HG03039 (cell line): ENCODE results near the gene MXD3.
"Not testable (repeated sequence)": the region's sequence is repeated elsewhere in the genome, so short reads cannot be mapped to it uniquely, and the experiment has no call there.

Source experiments
- ATAC-seq: cut with Tn5 transposase; IDR thresholded peaks from one replicate; pipeline ENCODE4 v1.9.1; 2021; ENCODE audit warnings: mild to moderate bottlenecking, moderate library complexity; ENCODE audit not compliant: unreplicated experiment

The MXD3 gene

DNA sequence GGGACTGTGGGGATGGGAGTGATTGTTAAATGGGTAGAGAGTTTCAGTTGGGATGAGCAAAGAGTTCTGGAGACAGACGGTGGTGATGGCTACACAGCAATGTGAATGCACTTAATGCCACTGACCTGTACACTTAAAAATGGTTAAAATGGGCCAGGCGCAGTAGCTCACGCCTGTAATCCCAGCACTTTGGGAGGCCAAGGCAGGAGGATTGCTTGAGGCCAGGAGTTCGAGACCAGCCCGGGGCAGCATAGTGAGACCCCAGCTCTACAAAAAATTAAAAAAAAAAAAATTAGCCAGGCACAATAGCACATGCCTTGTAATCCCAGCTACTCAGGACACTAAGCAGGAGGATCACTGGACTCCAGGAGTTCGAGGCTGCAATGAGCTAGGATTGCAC, 32.1 kb upstream of the MXD3 start:
- ATAC-seq: no peak

DNA sequence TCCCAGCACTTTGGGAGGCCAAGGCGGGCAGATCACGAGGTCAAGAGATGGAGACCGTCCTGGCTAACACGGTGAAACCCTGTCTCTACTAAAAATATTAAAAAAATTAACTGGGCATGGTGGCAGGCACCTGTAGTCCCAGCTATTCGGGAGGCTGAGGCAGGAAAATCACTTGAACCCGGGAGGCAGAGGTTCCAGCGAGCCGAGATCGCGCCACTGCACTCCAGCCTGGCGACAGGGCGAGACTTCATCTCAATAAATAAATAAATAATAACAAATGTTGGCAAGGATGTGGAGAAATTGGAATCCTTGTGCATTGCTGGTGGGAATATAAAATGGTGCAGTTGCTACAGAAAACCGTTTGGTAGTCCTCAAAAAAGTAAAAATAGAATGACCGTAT, 31.3 kb upstream of the MXD3 start:
- ATAC-seq: not testable (repeated sequence)

DNA sequence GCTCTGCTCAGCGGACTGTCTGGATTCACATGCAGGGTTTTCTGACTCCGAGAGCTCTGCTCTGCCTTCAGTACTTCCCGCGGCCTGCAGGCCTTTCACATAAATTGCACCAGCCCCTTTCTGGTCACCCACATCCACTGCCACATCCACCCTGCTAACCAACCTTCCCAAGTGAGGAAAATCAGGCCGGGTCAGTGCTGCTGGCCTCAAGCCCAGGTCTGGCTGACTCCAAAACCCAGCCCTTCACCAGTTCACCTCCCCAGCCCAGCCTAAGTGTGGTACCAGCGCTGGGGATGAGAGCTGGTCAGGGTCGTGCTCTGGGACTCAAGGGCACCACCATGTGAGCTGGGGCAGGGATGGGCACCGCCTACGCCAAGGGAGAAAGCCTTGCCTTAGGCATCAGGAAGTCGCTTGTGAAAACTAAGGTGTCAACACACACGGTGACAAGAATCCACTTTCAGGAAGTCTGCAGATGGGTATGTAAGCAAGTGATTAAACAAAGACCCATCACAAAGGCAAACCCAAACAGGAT, 27.5 kb upstream of the MXD3 start:
- ATAC-seq: no peak

DNA sequence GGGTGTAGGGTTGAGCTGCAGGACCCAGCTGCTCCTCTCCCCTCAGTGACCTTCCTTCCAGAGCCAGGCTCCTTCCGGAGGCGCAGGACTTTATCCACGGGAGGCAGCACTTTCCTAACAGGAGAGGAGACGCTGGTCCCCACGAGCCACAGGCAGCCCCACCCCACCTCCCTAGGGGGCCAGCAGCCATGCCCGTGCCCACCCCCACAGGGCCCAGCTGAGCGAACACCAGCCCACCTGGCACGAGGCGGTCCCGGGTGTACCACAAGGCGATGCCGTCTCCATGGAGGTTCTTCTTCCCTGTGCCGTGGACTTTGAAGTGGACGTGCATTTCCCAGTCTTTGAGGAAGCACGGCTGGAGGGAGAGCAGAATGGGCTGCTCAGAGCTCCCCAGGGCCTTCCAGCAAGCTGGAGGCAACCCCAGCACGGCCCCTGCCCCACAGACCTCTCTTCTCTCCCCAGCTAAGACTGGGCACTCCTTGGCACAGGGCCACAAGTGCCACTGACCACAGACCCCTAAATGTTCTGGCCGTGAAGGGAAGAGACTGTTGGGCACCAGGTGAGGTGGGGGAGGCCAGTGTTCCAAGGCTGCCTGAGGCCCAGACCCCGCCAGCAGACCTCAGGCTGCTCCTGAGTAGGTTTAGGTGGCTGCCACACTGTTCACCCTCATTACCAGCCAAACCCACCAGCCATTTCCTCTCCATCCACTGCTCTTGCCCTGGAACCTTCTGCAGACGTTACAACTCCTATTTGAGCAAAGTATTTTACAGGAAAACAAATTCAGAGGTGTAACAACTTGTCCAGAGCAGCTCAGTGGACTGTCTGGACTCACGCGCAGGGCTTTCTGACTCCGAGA, 26.8 kb upstream of the MXD3 start:
- ATAC-seq: no peak

DNA sequence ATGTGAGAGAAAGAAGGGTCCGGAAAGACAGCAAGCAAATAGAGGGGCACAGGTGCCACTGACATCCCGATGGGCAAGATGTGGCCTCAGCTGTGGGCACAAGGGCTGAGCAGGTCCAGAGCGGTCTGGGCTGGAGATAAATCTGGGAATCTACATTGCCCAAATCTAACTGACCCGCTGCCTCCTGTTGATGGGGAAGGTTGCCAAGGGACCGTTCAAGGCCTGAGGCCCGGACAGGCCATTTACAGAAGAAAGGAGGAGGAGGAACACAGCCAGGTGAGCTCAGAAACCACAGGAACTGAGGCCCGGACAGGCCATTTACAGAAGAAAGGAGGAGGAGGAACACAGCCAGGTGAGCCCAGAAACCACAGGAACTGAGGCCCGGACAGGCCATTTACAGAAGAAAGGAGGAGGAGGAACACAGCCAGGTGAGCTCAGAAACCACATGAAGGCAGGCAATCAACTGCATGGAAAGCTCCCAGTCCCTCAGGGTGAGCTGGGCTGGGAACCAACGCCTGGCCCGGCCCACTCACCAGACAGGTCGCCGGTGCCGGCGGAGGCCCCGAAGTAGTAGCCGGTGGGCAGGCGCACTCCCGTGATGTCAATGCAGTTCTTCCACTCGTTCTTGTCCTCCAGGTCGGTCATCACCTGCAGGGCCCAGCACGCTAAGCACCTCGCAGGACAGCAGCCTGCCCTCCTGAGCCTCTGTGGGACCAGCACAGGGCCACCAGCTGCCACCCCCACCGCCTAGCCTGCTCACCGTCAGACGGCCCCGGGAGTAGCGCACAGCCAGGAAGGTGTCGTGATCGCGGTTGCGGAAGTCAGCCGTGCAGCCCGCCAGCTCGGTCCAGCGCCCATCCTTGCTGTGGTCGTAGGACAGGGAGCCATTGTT, 25.2 kb upstream of the MXD3 start:
- ATAC-seq: no peak

DNA sequence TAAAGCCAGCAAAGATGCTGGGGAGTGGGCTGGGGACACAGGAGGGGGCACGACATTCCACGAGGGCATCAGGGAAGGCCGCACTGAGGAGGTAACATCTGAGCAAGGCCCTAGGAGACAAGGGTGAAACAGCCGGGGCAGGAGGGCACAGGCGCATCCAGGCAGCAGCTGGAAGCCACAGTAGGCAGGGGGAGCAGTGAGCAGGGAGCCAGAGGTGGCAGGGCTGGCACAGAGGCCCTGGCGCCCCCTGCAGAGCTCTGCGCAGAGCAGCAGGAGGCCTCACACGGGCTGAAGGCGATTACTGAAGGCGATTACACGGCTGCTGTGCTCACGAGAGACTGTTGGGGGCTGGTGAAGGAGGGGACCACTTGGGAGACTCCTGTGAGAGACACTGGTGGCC, 24.4 kb upstream of the MXD3 start:
- no peak for ATAC-seq

DNA sequence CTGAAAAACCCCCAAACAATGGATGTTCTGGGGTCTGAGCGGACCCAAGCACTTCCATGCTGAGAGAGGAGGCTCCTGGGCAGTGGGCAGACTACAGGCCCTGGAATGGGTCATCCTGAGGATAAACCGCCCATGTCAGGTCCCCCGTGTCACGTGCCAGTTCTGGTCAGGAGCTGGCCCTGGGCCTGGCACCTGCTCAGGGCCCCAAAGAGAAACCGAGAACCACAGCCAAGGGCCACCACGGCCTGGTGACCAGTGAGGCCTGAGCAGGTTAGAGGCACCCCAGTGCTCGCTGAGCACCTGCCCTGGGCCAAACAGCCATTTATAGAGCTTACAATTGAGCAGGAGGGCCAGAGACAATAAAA, 24.0 kb upstream of the MXD3 start:
- ATAC-seq: no peak

DNA sequence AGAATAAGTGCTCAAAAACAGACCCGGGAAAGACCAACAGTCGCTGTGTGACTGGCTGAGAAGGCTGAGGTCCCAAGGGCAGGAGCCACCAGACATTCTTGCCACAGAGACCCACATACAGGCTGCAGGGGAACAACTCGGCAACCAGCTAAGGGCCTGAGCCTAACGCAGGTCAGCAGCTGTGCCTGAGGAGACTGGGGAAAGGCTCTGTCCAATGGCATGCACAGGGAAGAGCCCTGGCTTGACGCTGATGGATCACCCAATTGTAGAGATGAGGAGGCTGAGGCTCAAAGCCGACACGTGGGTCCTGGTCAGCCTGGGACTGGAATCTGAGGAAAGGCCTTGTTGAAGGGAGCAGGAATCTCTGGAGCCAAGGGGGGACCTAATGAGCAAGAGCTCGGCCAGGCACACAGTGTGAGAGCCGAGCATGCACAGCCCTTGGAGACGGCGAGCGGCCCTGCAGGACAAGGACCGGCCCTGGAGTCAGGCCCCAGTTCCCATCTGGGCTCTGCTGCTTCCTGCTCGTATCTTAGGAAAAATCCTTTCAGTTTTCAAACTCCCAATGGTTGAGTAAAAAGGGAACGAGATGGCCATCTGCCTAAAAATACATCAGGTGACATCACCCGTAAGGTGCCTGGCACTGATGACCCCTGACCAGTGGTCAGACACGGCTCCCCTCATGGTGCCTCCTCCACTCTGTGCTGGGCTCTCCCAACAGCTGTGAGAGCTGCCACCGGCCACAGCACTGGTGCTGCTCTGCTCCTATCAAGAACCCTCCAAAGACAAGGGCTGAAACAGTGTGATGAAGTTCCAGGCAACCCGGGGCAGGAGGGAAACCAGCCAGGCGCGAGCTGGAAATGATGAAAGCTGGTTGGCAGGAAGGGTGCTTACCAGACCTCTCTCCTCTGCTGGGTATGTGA, 23.3 kb upstream of the MXD3 start:
- no peak for ATAC-seq

DNA sequence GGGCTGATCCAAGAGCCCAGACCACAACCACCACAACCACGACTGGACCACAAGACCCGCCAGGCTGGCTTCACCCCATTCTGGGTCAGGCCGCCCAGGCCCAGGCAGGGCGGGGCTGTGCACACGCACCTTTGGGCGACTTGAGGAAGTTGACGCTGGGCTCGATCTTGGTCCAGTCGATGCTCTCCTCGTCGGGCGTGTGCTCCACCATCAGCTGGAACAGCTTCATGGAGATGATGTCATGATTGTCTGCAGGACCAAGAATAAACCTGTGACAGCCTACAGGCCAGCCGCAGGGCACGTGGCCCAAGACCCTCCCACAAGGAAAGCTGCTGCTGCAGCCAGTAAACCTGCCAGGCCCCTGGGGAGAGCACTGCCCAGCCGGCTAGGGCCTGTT, 22.5 kb upstream of the MXD3 start:
- no peak for ATAC-seq

DNA sequence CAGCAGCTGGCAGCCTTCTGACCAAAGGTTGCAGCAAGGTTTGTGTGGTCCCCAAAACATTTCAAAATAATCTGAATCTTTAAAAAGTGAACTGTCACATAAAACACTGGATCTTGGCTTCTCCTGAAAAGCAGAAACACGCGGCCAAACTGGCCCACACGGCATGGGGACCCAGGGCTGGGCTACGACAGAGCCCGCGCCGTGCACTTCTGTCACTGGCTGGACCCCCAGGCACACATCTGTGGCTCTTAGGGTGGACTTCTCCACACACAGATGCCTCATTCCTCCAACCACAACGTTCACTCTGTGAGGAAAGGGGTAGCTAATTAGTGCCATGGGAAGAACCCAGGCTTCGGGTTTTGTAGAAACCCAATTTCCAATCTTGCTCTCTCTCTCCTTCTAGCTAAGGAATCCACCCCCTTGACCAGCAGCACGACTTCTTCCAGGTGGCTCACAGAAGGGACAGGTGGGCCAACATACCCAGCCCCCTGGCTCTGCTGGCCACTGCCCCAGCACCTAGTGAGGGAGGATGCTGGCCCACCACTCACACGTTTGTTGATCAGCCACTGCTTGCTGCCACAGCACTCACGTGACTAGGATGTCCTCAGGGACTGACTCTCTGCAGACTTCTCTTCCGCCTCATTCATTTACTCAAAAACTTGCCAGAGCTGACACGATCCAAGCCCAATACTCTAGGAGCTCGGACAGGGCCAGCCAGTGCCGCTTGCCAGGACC, 21.9 kb upstream of the MXD3 start:
- ATAC-seq: no peak

DNA sequence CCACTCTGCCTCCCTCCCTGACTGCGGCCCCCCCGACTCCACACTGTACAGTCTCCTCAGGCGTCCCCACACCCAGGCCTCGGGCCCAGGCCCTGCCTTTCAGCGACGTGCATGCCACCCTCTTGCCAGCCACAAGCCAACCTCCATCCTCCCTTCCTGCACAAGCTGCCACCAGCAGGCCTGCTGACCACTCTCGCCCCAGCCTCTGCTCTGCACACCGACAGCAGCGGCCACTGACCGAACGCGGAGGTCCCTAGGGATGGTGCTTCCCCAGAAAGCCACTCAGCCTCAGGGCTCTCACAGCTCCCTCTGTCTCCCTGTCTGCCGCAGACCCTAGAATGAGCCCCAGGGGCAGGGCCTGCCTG, 21.2 kb upstream of the MXD3 start:
- no peak for ATAC-seq

DNA sequence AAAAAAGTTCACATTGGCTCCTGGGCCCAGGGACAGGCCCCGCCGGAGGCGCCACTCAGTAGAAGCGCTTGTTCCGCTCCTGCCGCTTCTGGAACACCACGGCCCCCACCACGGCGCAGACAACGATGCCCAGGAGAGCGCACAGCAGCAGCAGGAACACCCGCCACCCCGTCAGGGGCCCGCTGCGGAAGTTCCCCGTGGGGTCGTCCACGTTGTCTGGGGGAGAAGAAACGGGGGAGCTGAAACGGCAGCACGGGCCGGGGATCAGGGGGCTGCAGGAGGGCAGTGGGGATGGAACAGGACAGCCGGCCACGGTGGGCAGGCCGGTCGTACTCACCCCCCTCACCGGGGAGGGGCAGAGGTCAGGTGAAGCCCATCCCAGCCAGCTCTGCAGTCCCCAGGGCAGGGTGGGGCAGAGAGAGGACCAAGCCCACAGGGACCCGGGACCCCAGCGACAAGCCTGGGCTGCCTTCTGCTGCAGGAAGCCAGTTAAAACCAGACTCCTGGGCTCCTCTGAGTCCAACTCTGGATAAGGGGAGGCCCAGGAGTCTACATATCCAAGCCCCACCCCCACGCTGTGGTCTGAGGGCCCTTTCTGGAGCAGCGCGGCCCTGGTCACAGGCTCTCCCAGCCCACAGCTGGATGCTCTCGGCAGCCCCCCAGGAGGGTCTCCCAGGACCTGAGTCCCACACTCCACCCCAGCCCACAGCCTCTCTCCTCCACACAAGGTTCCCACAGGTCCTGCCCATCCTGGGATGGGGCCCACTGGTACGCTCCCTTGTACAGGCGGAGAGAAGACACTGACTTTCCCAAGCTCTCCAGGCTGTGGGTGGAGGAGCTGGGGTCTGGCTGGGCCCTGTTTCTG, 20.6 kb upstream of the MXD3 start:
- ATAC-seq: no peak

DNA sequence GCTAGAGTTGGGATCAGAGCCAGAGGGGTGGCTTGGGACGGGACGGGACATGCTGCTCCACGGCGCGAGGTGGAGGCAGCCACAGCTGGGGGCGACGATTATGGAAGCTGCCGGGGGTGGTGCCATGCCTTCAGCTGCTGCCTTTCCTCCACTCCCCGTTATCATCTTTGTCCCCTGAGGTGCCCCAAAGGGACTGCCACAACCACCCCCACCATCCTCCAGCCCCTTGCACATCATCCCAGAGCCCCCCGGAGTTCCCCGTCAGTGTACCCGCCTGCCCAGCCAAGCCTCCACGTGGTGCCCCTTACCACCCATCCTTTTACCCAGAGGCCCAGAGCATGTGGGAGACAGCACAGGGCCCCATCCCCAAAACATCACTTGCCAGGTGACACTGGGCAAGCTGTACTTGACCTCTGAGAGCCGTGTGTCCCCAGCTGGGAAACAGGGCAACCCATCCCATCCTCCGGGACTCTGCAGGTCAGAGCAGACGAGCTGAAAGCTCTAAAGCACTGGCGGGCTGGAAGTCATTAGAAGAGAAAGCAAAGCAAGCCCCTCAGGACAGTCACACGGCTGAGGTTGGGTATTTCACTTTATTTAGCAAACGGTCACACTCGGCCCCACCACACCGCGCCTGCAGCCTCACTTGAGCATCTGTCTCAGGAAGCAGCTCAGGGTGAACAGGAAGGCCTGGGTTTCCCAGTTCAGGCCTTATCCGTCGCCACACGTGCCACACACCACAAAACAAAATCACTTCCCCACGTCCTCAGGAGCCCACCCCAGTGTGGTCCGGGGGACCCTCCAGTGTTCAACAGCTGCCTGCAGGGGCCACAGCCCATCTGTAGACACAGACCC, 19.5 kb upstream of the MXD3 start:
- no peak for ATAC-seq

DNA sequence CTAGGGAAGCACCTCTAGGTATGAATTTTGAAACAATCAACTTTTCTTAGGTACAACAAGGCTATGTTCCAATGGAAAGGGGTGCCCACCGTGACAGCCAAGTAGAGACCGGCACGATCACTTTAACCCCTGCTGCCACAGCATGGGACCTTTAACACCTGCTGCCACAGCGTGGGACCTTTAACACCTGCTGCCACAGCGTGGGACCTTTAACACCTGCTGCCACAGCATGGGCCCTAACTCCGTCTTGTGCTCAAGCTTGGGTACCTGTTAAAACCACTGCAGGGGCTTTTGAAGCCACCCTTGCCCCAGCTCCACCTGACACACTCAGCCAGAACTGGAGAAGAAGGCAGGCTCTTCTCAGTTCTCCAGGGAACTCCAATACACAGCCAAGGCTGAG, 18.2 kb upstream of the MXD3 start:
- no peak for ATAC-seq

DNA sequence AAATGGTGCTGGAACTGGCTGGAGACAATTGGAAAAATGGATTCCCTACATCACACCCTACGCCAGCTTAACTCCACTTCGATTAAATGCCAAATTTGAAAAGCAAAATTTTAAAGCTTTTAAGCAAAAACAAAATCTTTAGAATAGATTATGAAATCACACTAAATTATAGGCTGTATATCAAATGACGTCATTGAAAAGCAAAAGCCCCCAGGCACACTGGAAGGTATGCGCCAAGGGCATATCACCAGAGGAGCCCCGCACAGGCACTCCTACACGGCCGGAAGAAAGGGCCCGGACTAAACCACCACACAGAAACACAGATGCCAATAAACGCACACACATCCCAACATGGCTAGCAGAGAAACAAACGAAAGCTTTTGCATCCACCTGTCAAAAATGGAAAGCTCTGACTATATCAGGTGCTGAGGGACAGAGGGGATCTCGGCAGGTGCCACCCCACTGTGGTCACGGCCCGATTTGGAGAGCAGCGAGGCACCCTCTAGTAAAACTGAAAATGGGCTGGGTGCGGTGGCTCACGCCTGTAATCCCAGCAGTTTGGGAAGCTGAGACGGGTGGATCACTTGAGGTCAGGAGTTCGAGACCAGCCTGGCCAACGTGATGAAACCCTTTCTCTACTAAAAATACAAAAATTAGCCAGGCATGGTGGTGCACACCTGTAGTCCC, 17.0 kb upstream of the MXD3 start:
- ATAC-seq: no peak

DNA sequence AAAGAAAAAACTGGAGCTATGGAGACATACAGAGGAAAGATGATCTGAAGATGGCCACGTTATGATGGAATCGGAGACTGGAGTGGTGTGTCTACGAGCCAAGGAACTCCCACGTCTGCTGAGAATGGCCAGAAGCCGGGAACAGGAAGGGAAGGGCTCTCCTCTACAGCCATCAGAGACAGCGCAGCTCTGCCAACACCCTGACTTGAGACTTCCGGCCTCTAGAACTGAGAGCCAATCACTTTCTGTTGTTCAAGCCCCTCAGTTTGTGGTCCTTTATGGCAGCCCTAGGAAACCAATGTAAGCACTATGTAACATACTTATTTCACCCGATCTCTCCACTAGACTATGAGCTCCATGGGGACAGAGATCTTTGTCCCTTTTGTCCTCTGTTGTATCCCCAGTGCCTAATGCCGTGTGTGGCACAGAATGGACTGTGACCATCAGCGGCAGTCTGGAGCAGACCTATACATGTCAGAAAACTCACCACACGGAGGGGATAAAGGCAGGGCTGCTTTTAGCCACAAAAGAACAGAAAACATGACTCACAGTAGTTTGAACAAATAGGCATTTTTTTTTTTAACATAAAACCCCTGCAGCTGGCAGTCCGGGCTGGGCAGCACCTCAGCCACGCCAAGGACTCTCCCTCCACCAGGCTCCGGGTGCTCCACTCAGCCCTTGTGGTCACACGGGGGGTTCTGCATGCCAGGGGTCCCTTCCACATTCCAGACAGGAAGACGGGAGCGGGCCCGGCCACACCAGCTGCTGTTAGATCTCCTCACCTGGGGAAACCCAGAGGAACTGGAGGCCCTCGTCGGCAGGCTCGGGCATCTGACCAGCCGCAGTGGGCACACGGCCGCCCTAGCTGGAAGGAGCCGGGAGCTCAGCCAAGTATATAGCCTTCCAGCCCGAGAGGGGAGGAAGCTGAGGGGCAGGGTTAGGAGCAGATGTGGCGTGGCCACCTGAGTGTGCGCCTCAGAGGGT, 16.1 kb upstream of the MXD3 start:
- no peak for ATAC-seq
